Mucosa of rectum (tissue), 2 donors: ENCODE results near the gene CDH13.

Source experiments
- H3K27ac ChIP-seq, 2 donors: one replicate each; pipeline ENCODE4 v1.7.0; 2013; ENCODE audit warnings: inconsistent platforms in 2 of 2, low read depth in 2 of 2, low read length in 2 of 2
- H3K27me3 ChIP-seq, 2 donors: one replicate each; pipeline ENCODE4 v1.7.0; 2013; ENCODE audit warnings: low read length in 2 of 2; ENCODE audit not compliant: control insufficient read depth in 2 of 2, insufficient read depth in 2 of 2
- H3K36me3 ChIP-seq, 2 donors: one replicate each; pipeline ENCODE4 v1.7.0; 2013; ENCODE audit warnings: low read length in 2 of 2; ENCODE audit not compliant: control insufficient read depth in 2 of 2, insufficient read depth in 2 of 2
- H3K4me1 ChIP-seq, 2 donors: one replicate each; pipeline ENCODE4 v1.7.0; 2013; ENCODE audit warnings: low read length in 2 of 2, mild to moderate bottlenecking in 1 of 2; ENCODE audit not compliant: control insufficient read depth in 2 of 2, insufficient read depth in 2 of 2
- H3K4me3 ChIP-seq, 2 donors: one replicate each; pipeline ENCODE4 v1.7.0; 2013; ENCODE audit warnings: low read length in 2 of 2
- H3K9ac ChIP-seq, 2 donors: one replicate each; pipeline ENCODE4 v1.7.0; 2013; ENCODE audit warnings: low read length in 2 of 2, low read depth in 1 of 2, mild to moderate bottlenecking in 1 of 2
- H3K9me3 ChIP-seq, 2 donors: one replicate each; pipeline ENCODE4 v1.7.0; 2013; ENCODE audit warnings: low read length in 2 of 2; ENCODE audit not compliant: control insufficient read depth in 2 of 2
- donor health status: healthy.
- donor health status: Normal muscosa, but diverticular disease.

Gene CDH13

DNA sequence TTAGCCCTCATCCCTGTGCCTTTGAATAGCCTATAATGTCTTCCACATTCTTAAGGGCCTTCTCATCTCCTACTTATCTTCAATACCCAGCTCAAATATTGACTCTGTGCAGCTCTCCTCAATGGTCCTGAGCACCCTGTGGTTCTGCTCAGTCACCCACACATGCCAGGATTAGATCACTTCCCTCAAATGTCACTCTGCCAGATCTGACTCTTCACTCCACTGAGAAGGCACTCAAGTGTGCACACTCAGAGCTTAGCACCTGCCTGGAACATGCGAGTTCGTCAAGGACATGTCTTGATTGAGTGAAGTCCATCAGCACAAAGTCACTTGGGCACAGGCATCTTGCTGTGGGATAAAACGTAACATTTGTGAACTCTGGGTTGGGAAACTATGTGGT lies 404.8 kb downstream of the CDH13 start:
- Histone ChIP-seq H3K4me1 (no peaks in the 10 kb centered on the region), H3K36me3 (no peaks in the 10 kb centered on the region), H3K4me3 (no peak overlapping the region), H3K9me3 (no peaks in the 10 kb centered on the region), H3K27ac (no peak overlapping the region), H3K27me3 (no peaks in the 10 kb centered on the region), H3K9ac (no peak overlapping the region)

DNA sequence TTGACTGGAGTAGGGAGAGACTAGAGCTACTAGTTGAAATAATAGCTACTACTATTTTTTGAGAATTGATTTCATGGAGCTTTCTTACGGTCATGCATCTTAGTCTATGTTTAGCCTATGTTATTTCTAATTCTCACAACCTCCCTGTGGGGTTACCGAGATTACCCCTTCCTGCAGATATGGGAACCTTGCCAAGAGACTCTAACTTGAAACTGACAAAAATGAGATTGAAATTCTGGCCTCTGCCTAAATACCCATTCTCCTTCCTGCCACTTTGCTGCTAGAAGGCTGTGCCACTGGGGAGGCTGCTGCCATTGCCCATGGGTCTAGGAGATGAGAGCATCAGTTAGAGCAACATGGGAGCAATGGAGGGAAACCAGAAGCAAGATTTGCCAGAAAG lies 410.3 kb downstream of the CDH13 start:
- no peaks in the 10 kb centered on the region for H3K27me3 ChIP-seq
- no peak overlapping the region for H3K9ac ChIP-seq
- no peak overlapping the region for H3K4me3 ChIP-seq
- H3K27ac ChIP-seq, result no peak overlapping the region
- H3K36me3 ChIP-seq, result no peaks in the 10 kb centered on the region
- H3K9me3 ChIP-seq, result no peaks in the 10 kb centered on the region
- no peaks in the 10 kb centered on the region for H3K4me1 ChIP-seq

DNA sequence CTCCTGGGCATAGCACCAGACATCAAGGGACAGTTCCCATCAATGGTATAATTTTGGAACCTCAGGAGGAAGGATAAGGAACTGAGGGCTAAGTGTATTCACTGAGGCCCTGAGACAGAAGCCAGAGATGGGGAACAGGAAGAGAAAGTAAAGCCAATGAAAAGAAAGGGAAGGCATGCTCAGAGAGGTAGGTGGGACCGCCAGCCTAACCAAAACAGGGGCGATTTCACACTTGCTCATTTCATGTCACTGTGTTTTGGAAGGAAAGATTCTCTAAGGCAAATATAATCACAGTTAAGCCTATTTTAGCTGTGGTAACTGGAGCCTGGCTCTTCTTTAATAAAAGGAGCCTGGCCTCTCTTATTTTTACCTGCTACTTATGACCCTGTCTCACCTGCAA lies 411.1 kb downstream of the CDH13 start:
- H3K4me1 ChIP-seq, result no peaks in the 10 kb centered on the region
- H3K4me3 ChIP-seq, result no peak overlapping the region
- H3K9me3 ChIP-seq, result no peaks in the 10 kb centered on the region
- no peaks in the 10 kb centered on the region for H3K36me3 ChIP-seq
- no peak overlapping the region for H3K27ac ChIP-seq
- no peaks in the 10 kb centered on the region for H3K27me3 ChIP-seq
- H3K9ac ChIP-seq, result no peak overlapping the region

DNA sequence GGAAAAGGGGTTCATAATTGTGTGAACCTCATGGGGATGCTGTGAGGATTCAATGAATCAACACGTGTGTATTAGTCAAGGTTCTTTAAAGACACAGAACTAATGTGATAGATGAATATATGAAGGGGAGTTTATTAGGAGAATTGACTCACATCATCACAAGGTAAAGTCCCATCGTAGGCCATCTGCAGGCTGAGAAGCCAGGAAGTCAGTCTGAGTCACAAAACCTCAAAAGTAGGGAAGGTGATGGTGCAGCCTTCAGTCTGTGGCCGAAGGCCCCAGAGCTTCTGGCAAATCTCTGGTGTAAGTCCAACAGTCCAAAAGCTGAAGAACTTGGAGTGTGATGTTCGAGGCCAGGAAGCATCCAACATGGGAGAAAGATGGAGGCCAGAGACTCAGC lies 413.4 kb downstream of the CDH13 start:
- H3K4me3 ChIP-seq, result no peak overlapping the region
- H3K27ac ChIP-seq, result no peak overlapping the region
- H3K9ac ChIP-seq, result no peak overlapping the region
- no peaks in the 10 kb centered on the region for H3K9me3 ChIP-seq
- no peaks in the 10 kb centered on the region for H3K36me3 ChIP-seq
- H3K4me1 ChIP-seq, result no peaks in the 10 kb centered on the region
- no peaks in the 10 kb centered on the region for H3K27me3 ChIP-seq

DNA sequence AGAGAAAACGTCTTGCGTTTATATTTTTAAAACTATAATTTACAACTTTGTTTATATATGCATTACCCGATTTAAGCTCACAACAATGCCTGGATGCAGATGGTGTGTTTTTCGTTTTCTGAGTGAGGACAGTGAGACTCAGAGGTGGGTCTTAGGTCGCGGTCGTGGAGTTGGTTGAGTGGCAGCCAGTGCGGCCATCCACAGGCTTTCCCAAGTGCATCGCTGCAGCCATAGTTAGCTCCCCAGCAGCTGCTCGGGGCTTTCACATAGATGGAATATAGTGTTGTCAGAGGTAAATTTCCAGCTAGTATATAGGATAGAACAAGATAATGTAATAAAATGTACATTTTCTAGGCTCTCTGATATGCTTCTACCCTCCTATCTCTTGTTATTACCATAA lies 417.8 kb downstream of the CDH13 start:
- no peak overlapping the region for H3K9ac ChIP-seq
- no peaks in the 10 kb centered on the region for H3K4me1 ChIP-seq
- H3K27me3 ChIP-seq, result no peaks in the 10 kb centered on the region
- H3K36me3 ChIP-seq, result no peaks in the 10 kb centered on the region
- H3K27ac ChIP-seq, result no peak overlapping the region
- H3K9me3 ChIP-seq, result no peaks in the 10 kb centered on the region
- H3K4me3 ChIP-seq, result no peak overlapping the region

DNA sequence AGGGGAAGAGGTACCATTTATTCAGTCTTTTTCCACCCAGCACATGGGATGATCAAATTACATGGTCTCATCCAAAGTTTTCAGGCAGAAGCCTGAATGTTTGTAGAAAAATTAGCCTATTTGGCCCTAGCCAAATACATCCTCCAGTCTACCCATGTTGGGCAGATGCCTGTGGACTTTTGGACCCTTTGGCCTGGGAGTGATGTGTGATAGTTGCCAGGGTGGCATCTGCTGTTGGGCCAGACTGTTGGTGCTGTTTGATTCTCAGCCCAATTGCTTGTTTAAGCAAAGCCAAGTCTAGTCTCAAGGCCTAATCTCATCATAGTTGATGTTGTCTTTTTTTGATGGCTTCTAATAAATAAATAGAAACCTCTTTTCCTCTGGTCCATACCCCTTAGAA lies 419.0 kb downstream of the CDH13 start:
- Histone ChIP-seq H3K4me1 (no peaks in the 10 kb centered on the region), H3K27ac (no peak overlapping the region), H3K4me3 (no peak overlapping the region), H3K9ac (no peak overlapping the region), H3K27me3 (no peaks in the 10 kb centered on the region), H3K9me3 (no peaks in the 10 kb centered on the region), H3K36me3 (no peaks in the 10 kb centered on the region)

DNA sequence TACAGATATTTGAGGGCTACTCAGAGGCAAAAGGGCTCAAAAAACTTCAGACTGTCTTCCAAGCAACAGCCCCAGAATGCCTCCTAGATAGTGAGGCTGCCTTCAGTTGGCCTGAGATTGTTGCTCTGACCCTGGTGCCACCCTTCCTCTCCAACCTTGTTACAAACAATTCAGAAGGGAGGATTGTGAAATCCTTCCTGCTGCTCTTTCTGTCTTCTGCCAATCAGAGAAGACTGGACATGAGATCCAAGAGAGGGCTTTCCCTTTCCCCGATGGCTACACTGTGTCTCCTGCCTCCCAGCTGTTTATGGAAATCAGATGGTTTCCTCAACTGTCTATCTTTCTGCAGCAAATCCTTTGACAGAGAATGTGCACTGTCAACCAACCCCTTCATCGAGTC lies 419.9 kb downstream of the CDH13 start:
- no peak overlapping the region for H3K4me3 ChIP-seq
- no peak overlapping the region for H3K27ac ChIP-seq
- H3K9ac ChIP-seq, result no peak overlapping the region

DNA sequence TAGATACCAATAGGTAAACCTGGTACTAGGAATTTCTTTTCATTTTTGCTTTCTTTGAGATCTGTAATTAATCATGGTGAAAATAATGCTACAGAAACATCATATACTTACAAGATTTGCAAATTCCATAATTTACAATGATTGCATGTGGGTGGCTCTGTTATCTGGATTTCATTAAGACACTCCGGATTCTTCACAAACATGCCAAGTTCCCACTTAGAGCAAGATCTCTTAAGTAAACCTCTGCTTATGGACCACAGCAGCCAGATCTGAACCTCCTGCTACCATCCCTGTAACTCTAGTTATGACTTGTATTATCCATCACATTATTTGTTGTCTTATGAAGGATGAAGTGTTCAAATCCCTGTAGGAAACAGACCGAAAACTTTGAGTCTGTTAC lies 424.7 kb downstream of the CDH13 start:
- H3K27ac ChIP-seq, result no peak overlapping the region
- H3K9ac ChIP-seq, result no peak overlapping the region
- H3K27me3 ChIP-seq, result no peaks in the 10 kb centered on the region
- no peak overlapping the region for H3K4me3 ChIP-seq
- H3K4me1 ChIP-seq, result no peaks in the 10 kb centered on the region
- H3K9me3 ChIP-seq, result no peaks in the 10 kb centered on the region
- no peaks in the 10 kb centered on the region for H3K36me3 ChIP-seq

More for the DNA sequence above, 419.9 kb downstream of the CDH13 start:
- H3K4me1 ChIP-seq, result no peaks in the 10 kb centered on the region
- H3K27me3 ChIP-seq, result no peaks in the 10 kb centered on the region
- no peaks in the 10 kb centered on the region for H3K9me3 ChIP-seq
- H3K36me3 ChIP-seq, result no peaks in the 10 kb centered on the region

DNA sequence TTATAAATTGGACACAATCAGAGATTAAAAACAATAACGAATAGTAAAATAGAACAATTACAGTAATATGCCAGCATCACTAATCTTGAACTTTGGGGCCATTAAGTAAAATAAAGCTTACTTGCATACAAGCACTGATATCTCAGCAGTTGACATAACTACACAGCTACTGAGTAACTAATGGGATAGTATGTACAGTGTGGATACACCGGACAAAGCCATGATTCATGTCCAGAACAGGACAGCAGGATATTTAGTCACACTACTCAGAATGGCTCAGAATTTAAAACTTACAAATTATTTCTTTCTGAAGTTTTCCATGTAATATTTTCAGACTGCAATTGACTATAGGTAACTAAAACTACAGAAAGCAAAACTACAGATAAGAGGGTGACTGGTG lies 427.5 kb downstream of the CDH13 start:
- Histone ChIP-seq H3K4me3 (no peak overlapping the region), H3K9me3 (no peaks in the 10 kb centered on the region), H3K36me3 (no peaks in the 10 kb centered on the region), H3K27me3 (no peaks in the 10 kb centered on the region), H3K4me1 (no peaks in the 10 kb centered on the region), H3K27ac (no peak overlapping the region), H3K9ac (no peak overlapping the region)

DNA sequence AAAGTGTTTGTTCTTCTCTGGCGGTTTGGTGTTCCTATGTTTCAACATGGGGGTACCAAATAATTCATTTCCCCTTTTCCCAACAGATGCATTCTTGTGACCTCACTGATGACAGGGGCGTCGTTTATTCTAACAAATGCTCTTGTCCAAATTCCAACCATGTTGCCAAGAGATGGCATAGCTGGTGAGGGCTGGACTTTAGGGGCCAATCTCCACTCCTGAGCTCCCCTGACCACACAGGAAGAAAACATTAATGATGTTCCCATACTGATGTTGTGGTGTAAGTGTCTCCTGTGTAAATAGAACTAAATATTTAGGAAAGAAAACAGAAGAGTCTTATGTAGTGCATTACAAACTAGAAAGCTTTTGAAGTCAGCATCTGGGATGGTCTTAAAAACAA lies 431.6 kb downstream of the CDH13 start:
- H3K4me3 ChIP-seq, result no peak overlapping the region
- no peaks in the 10 kb centered on the region for H3K4me1 ChIP-seq
- no peak overlapping the region for H3K9ac ChIP-seq
- no peak overlapping the region for H3K27ac ChIP-seq
- no peaks in the 10 kb centered on the region for H3K36me3 ChIP-seq
- H3K9me3 ChIP-seq, result no peaks in the 10 kb centered on the region
- H3K27me3 ChIP-seq, result no peaks in the 10 kb centered on the region

DNA sequence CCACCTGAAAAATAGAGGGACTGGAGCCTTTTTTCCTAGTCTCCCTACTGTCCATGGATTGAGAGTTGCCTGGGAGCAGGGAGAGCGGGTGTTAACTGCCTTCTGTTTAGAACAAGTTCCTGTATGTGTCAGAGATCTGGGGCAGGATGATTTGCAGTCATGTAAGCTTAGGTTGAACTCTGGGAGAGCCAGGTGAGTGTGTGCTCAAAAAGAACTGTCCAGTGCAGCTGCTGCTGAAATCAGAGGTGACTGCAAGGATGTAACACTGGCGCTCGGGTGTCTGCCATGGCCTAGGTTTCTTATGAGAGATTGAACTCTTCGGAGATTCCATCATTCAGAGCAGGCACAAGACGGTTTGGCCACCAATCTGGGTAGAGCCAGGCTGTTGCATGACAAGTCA lies 432.5 kb downstream of the CDH13 start:
- no peak overlapping the region for H3K9ac ChIP-seq
- no peaks in the 10 kb centered on the region for H3K36me3 ChIP-seq
- no peak overlapping the region for H3K4me3 ChIP-seq
- H3K4me1 ChIP-seq, result no peaks in the 10 kb centered on the region
- H3K27ac ChIP-seq, result no peak overlapping the region
- no peaks in the 10 kb centered on the region for H3K9me3 ChIP-seq
- no peaks in the 10 kb centered on the region for H3K27me3 ChIP-seq
